Activated CD4-positive, alpha-beta memory T cell treated with anti-CD3 and anti-CD28 coated beads for 36 hours (primary cell): ENCODE measurements around the gene PPM1H. TPM values are rescaled to one million over a fixed set of nuclear protein-coding genes. Genes with fewer than 3 reads are reported as not detected.

Experiments
- CTCF ChIA-PET: fragments of 350-600 bp; sonication (Branson Sonifier 250); formaldehyde crosslinking; loops from one replicate; lab custom pipeline; 2021; ENCODE audit warnings: antibody characterized with exemption, inconsistent platforms; lab: Charles Lee
- POLR2A ChIA-PET: fragments of 350-600 bp; sonication (Branson Sonifier 250); formaldehyde crosslinking; loops from one replicate; lab custom pipeline; 2021; ENCODE audit warnings: antibody characterized with exemption; lab: Charles Lee
- DNase-seq: peaks from one replicate; pipeline ENCODE4 v3.0.0-alpha.2; 2020
- H3K27ac Mint-ChIP-seq: one replicate; pipeline ENCODE4 v1.8.0; 2021; ENCODE audit warnings: mixed read lengths
- H3K27me3 Mint-ChIP-seq: one replicate; pipeline ENCODE4 v1.8.0; 2021; ENCODE audit warnings: mixed read lengths
- H3K36me3 Mint-ChIP-seq: one replicate; pipeline ENCODE4 v1.8.0; 2021; ENCODE audit warnings: mixed read lengths
- H3K4me1 Mint-ChIP-seq: one replicate; pipeline ENCODE4 v1.8.0; 2021; ENCODE audit warnings: low read depth, mixed read lengths
- H3K4me3 Mint-ChIP-seq: one replicate; pipeline ENCODE4 v1.8.0; 2021; ENCODE audit warnings: mild to moderate bottlenecking, mixed read lengths
- H3K9me3 Mint-ChIP-seq: one replicate; pipeline ENCODE4 v1.8.0; 2021; ENCODE audit warnings: mixed read lengths
- intact Hi-C: fragments of 100-400 bp; cut with micrococcal nuclease; formaldehyde crosslinking; loops from one replicate; pipeline ENCODE4 v1.15.1; 2023
- total RNA-seq, 2 experiments: library from RNA; stranded (reverse); gene quantifications; one replicate each; pipeline ENCODE4 v1.2.3, GENCODE V29; 2021

PPM1H gene
- total RNA-seq, 2 experiments from 2014 or later = not detected

- ChIA-PET CTCF (no interaction called here), POLR2A (no interaction called here)
- DNase-seq = no peak
- Mint-ChIP-seq H3K27me3 (peaks cover 31% of the 10 kb centered on the region), H3K9me3 (no peaks in the 10 kb centered on the region), H3K36me3 (no peaks in the 10 kb centered on the region), H3K27ac (no peak overlapping the region), H3K4me3 (peak overlapping the region; percentile 62), H3K4me1 (peaks cover 12% of the 10 kb centered on the region)
- intact Hi-C loops = no loop called here
Measured at GRCh38 chr12:62933602-62934238, 1.2 kb downstream of the PPM1H start.

- no peak for DNase-seq
- H3K4me1 Mint-ChIP-seq = peaks cover 12% of the 10 kb centered on the region
- POLR2A ChIA-PET = no interaction called here
- no peaks in the 10 kb centered on the region for H3K36me3 Mint-ChIP-seq
- no peaks in the 10 kb centered on the region for H3K9me3 Mint-ChIP-seq
- CTCF ChIA-PET = no interaction called here
- intact Hi-C loops = no loop called here
- H3K27me3 Mint-ChIP-seq = peaks cover 31% of the 10 kb centered on the region
- H3K4me3 Mint-ChIP-seq = no peak overlapping the region
- H3K27ac Mint-ChIP-seq = no peak overlapping the region
Measured at GRCh38 chr12:62933220-62933601, 1.7 kb downstream of the PPM1H start.

- intact Hi-C loops = no loop called here
- no peak overlapping the region for H3K4me3 Mint-ChIP-seq
- DNase-seq = no peak
- no peaks in the 10 kb centered on the region for H3K36me3 Mint-ChIP-seq
- H3K4me1 Mint-ChIP-seq = peaks cover 12% of the 10 kb centered on the region
- H3K27me3 Mint-ChIP-seq = peaks cover 29% of the 10 kb centered on the region
- H3K9me3 Mint-ChIP-seq = no peaks in the 10 kb centered on the region
- no peak overlapping the region for H3K27ac Mint-ChIP-seq
- ChIA-PET CTCF (no interaction called here), POLR2A (no interaction called here)
Measured at GRCh38 chr12:62931477-62931876, 3.5 kb downstream of the PPM1H start.

- Mint-ChIP-seq H3K27ac (no peak overlapping the region), H3K36me3 (no peaks in the 10 kb centered on the region), H3K4me3 (no peak overlapping the region), H3K9me3 (no peaks in the 10 kb centered on the region), H3K4me1 (peaks cover 12% of the 10 kb centered on the region), H3K27me3 (peaks cover 29% of the 10 kb centered on the region)
- ChIA-PET POLR2A (no interaction called here), CTCF (interaction anchor here (1.0 kb wide), 1 partner anchor 132 kb away, joined by 3 read pairs; no protein-coding TSS in a partner anchor)
- intact Hi-C loops = no loop called here
- DNase-seq = no peak
Measured at GRCh38 chr12:62930546-62931425, 4.2 kb downstream of the PPM1H start.

- ChIA-PET POLR2A (no interaction called here), CTCF (no interaction called here)
- no peak for DNase-seq
- no peaks in the 10 kb centered on the region for H3K36me3 Mint-ChIP-seq
- H3K9me3 Mint-ChIP-seq = no peaks in the 10 kb centered on the region
- H3K27ac Mint-ChIP-seq = no peak overlapping the region
- H3K4me3 Mint-ChIP-seq = no peak overlapping the region
- intact Hi-C loops = no loop called here
- H3K4me1 Mint-ChIP-seq = peaks cover 5% of the 10 kb centered on the region
- peaks cover 22% of the 10 kb centered on the region for H3K27me3 Mint-ChIP-seq
Measured at GRCh38 chr12:62928632-62929031, 6.3 kb downstream of the PPM1H start.

- Mint-ChIP-seq H3K36me3 (no peaks in the 10 kb centered on the region), H3K4me1 (no peaks in the 10 kb centered on the region), H3K4me3 (no peak overlapping the region), H3K27me3 (peaks cover 5% of the 10 kb centered on the region), H3K9me3 (no peaks in the 10 kb centered on the region), H3K27ac (no peak overlapping the region)
- no peak for DNase-seq
- POLR2A ChIA-PET = no interaction called here
- CTCF ChIA-PET = no interaction called here
- intact Hi-C loops = no loop called here
Measured at GRCh38 chr12:62925680-62926079, 9.3 kb downstream of the PPM1H start.

GRCh38 chr12:62924084-62924483, 10.9 kb downstream of the PPM1H start:
- intact Hi-C loops = no loop called here
- Mint-ChIP-seq H3K36me3 (no peaks in the 10 kb centered on the region), H3K9me3 (no peaks in the 10 kb centered on the region), H3K27me3 (peaks cover 7% of the 10 kb centered on the region), H3K27ac (no peak overlapping the region), H3K4me3 (no peak overlapping the region), H3K4me1 (no peaks in the 10 kb centered on the region)
- DNase-seq = no peak
- ChIA-PET CTCF (no interaction called here), POLR2A (no interaction called here)

GRCh38 chr12:62922539-62922938, 12.4 kb downstream of the PPM1H start:
- peaks cover 8% of the 10 kb centered on the region for H3K27me3 Mint-ChIP-seq
- H3K4me1 Mint-ChIP-seq = no peaks in the 10 kb centered on the region
- no peak overlapping the region for H3K27ac Mint-ChIP-seq
- CTCF ChIA-PET = no interaction called here
- H3K36me3 Mint-ChIP-seq = no peaks in the 10 kb centered on the region
- H3K4me3 Mint-ChIP-seq = no peak overlapping the region
- intact Hi-C loops = no loop called here
- POLR2A ChIA-PET = no interaction called here
- no peaks in the 10 kb centered on the region for H3K9me3 Mint-ChIP-seq
- DNase-seq = no peak

- no peaks in the 10 kb centered on the region for H3K4me1 Mint-ChIP-seq
- POLR2A ChIA-PET = no interaction called here
- no peaks in the 10 kb centered on the region for H3K9me3 Mint-ChIP-seq
- CTCF ChIA-PET = interaction anchor here (1.4 kb wide), 1 partner anchor 15 kb away, joined by 3 read pairs; the partner anchor contains the start of gene PPM1H
- intact Hi-C loops = no loop called here
- H3K27me3 Mint-ChIP-seq = peaks cover 9% of the 10 kb centered on the region
- no peak overlapping the region for H3K27ac Mint-ChIP-seq
- DNase-seq = no peak
- H3K36me3 Mint-ChIP-seq = no peaks in the 10 kb centered on the region
- no peak overlapping the region for H3K4me3 Mint-ChIP-seq
Measured at GRCh38 chr12:62919838-62920237, 15.1 kb downstream of the PPM1H start.

- ChIA-PET CTCF (no interaction called here), POLR2A (no interaction called here)
- Mint-ChIP-seq H3K27me3 (peaks cover 9% of the 10 kb centered on the region), H3K36me3 (no peaks in the 10 kb centered on the region), H3K27ac (no peak overlapping the region), H3K4me1 (no peaks in the 10 kb centered on the region), H3K4me3 (no peak overlapping the region), H3K9me3 (no peaks in the 10 kb centered on the region)
- intact Hi-C loops = no loop called here
- no peak for DNase-seq
Measured at GRCh38 chr12:62917926-62918325, 17.0 kb downstream of the PPM1H start.

- no peak overlapping the region for H3K27ac Mint-ChIP-seq
- POLR2A ChIA-PET = no interaction called here
- no peak for DNase-seq
- no peaks in the 10 kb centered on the region for H3K9me3 Mint-ChIP-seq
- no peak overlapping the region for H3K4me3 Mint-ChIP-seq
- no peaks in the 10 kb centered on the region for H3K36me3 Mint-ChIP-seq
- intact Hi-C loops = no loop called here
- CTCF ChIA-PET = no interaction called here
- H3K4me1 Mint-ChIP-seq = no peaks in the 10 kb centered on the region
- H3K27me3 Mint-ChIP-seq = peaks cover 9% of the 10 kb centered on the region
Measured at GRCh38 chr12:62916632-62917425, 18.1 kb downstream of the PPM1H start.

- DNase-seq = no peak
- CTCF ChIA-PET = no interaction called here
- Mint-ChIP-seq H3K36me3 (no peaks in the 10 kb centered on the region), H3K9me3 (no peaks in the 10 kb centered on the region), H3K4me1 (no peaks in the 10 kb centered on the region), H3K27ac (no peak overlapping the region), H3K27me3 (peaks cover 6% of the 10 kb centered on the region), H3K4me3 (no peak overlapping the region)
- POLR2A ChIA-PET = no interaction called here
- intact Hi-C loops = no loop called here
Measured at GRCh38 chr12:62915204-62915529, 19.8 kb downstream of the PPM1H start.
